Measurements from ENCODE around the gene PPP1R1C. TPM values are rescaled to one million over a fixed set of nuclear protein-coding genes. Genes with fewer than 3 reads are reported as not detected.

The PPP1R1C gene
- total RNA-seq, 4 donors from 2014 or later = 0.87 to 8.8 (median 4.1) TPM

- Histone ChIP-seq H3K27me3 (no peaks in the 10 kb centered on the region), H3K27ac (no peak overlapping the region), H3K9me3 (no peaks in the 10 kb centered on the region), H3K4me3 (no peak overlapping the region), H3K36me3 (no peaks in the 10 kb centered on the region), H3K4me1 (no peaks in the 10 kb centered on the region)
- TF ChIP-seq CTCF (IDR thresholded peaks at IDR 0.05) = no peak
- TF ChIP-seq EP300 (IDR thresholded peaks at IDR 0.05) = no peak
- no peak for TF ChIP-seq POLR2A (IDR thresholded peaks at IDR 0.05)
- DNase-seq (ENCODE audit: low spot score in 2 of 2) = no peak
- WGBS, 2 donors = 95 to 96% methylated on average over 8 of the region's 8 CpGs
These were observed 40.8 kb upstream of the PPP1R1C start for GRCh38 chr2:181944914-181945291.

GRCh38 chr2:181946444-181947127 lies 39.1 kb upstream of the PPP1R1C start:
- Histone ChIP-seq H3K4me1 (no peaks in the 10 kb centered on the region), H3K27me3 (no peaks in the 10 kb centered on the region)
- 65 to 71% methylated on average over 1 of the region's 1 CpG for WGBS, 2 donors

GRCh38 chr2:181947273-181947672 lies 38.4 kb upstream of the PPP1R1C start:
- no peak overlapping the region for H3K27ac ChIP-seq
- H3K9me3 ChIP-seq = no peaks in the 10 kb centered on the region
- no peaks in the 10 kb centered on the region for H3K4me1 ChIP-seq
- H3K27me3 ChIP-seq = no peaks in the 10 kb centered on the region
- TF ChIP-seq EP300 (IDR thresholded peaks at IDR 0.05) (no peak), CTCF (IDR thresholded peaks at IDR 0.05) (no peak), POLR2A (IDR thresholded peaks at IDR 0.05) (no peak)
- H3K4me3 ChIP-seq = no peak overlapping the region
- DNase-seq (ENCODE audit: low spot score in 2 of 2) = no peak
- H3K36me3 ChIP-seq = no peaks in the 10 kb centered on the region

More at GRCh38 chr2:181946444-181947127, 39.1 kb upstream of the PPP1R1C start:
- Histone ChIP-seq H3K9me3 (no peaks in the 10 kb centered on the region), H3K27ac (no peak overlapping the region), H3K4me3 (no peak overlapping the region), H3K36me3 (no peaks in the 10 kb centered on the region)
- TF ChIP-seq CTCF (IDR thresholded peaks at IDR 0.05) (no peak), POLR2A (IDR thresholded peaks at IDR 0.05) (no peak), EP300 (IDR thresholded peaks at IDR 0.05) (no peak)
- DNase-seq (ENCODE audit: low spot score in 2 of 2) = no peak

GRCh38 chr2:181948227-181948626 lies 37.4 kb upstream of the PPP1R1C start:
- Histone ChIP-seq H3K27ac (no peak overlapping the region), H3K27me3 (no peaks in the 10 kb centered on the region), H3K4me1 (no peaks in the 10 kb centered on the region), H3K4me3 (no peak overlapping the region), H3K36me3 (no peaks in the 10 kb centered on the region), H3K9me3 (no peaks in the 10 kb centered on the region)
- TF ChIP-seq CTCF (IDR thresholded peaks at IDR 0.05) (no peak), EP300 (IDR thresholded peaks at IDR 0.05) (no peak), POLR2A (IDR thresholded peaks at IDR 0.05) (no peak)
- no peak for DNase-seq (ENCODE audit: low spot score in 2 of 2)
- 87 to 100% methylated on average over 2 of the region's 2 CpGs for WGBS, 2 donors

- Histone ChIP-seq H3K36me3 (no peaks in the 10 kb centered on the region), H3K4me3 (no peak overlapping the region), H3K9me3 (no peaks in the 10 kb centered on the region), H3K4me1 (peaks cover 0 to 7% (median 0%) of the 10 kb centered on the region in 4 donors), H3K27ac (no peak overlapping the region), H3K27me3 (no peaks in the 10 kb centered on the region)
- DNase-seq (ENCODE audit: low spot score in 2 of 2) = no peak
- TF ChIP-seq EP300 (IDR thresholded peaks at IDR 0.05) (no peak), POLR2A (IDR thresholded peaks at IDR 0.05) (no peak), CTCF (IDR thresholded peaks at IDR 0.05) (no peak)
These were observed 36.6 kb upstream of the PPP1R1C start for GRCh38 chr2:181949047-181949446.
